Breast epithelium (tissue), 4 donors: Measurements from ENCODE around the gene SLC41A3. TPM values are rescaled to one million over a fixed set of nuclear protein-coding genes. Genes with fewer than 3 reads are reported as not detected.

Experiments used
- DNase-seq, 2 donors: peaks; one replicate each; pipeline ENCODE4 v3.0.0-alpha.2; 2019; ENCODE audit warnings: low spot score in 2 of 2
- H3K27ac ChIP-seq, 2 donors: fragments of 200-600 bp; sonication (generic) in 1 of 2; one replicate each; pipeline ENCODE4 v1.5.1; 2016 to 2019; ENCODE audit warnings: mild to moderate bottlenecking in 1 of 2
- H3K27me3 ChIP-seq, 2 donors: fragments of 200-600 bp; sonication (generic) in 1 of 2; one replicate each; pipeline versions ENCODE4 v1.5.1 to v1.6.0; 2017 to 2019; ENCODE audit warnings: control low read depth in 1 of 2, mild to moderate bottlenecking in 1 of 2
- H3K36me3 ChIP-seq: fragments of 200-600 bp; one replicate; pipeline ENCODE4 v1.5.1; 2019
- H3K4me1 ChIP-seq, 2 donors: fragments of 200-600 bp; sonication (generic); one replicate each; pipeline ENCODE4 v1.5.1; 2016 to 2019; ENCODE audit warnings: control low read depth in 1 of 2
- H3K4me3 ChIP-seq, 3 donors: fragments of 200-600 bp; sonication (generic); 1 replicate in 2 of 3; 2 replicates in 1 of 3; pipeline ENCODE4 v1.5.1; 2016 to 2019; ENCODE audit warnings: mild to moderate bottlenecking in 3 of 3, moderate library complexity in 2 of 3
- H3K9me3 ChIP-seq, 2 donors: fragments of 200-600 bp; sonication (generic) in 1 of 2; one replicate each; pipeline ENCODE4 v1.5.1; 2016 to 2019; ENCODE audit warnings: control low read depth in 1 of 2
- CTCF ChIP-seq, 3 donors: fragments of 450-650 bp; IDR thresholded peaks; one replicate each; pipeline ENCODE4 v1.5.1; 2016 to 2017; ENCODE audit warnings: antibody characterized with exemption in 3 of 3, mild to moderate bottlenecking in 3 of 3, moderate library complexity in 3 of 3
- POLR2A ChIP-seq: fragments of 450-650 bp; IDR thresholded peaks from one replicate; pipeline ENCODE4 v1.6.1; 2016; ENCODE audit warnings: antibody characterized with exemption, mild to moderate bottlenecking, moderate library complexity
- POLR2AphosphoS5 ChIP-seq, 3 donors: sonication (generic); formaldehyde crosslinking; IDR thresholded peaks; one replicate each; pipeline ENCODE4 v1.6.1; 2017; ENCODE audit warnings: antibody characterized with exemption in 3 of 3
- intact Hi-C: fragments of 100-400 bp; cut with DNase I; formaldehyde crosslinking; loops from one replicate; pipeline ENCODE4 v1.15.1; 2023; ENCODE audit warnings: low total_unique reads
- total RNA-seq, 3 donors: library from RNA; depleted of rRNA; stranded (reverse); fragments of >200 nt; gene quantifications; one replicate each; pipeline ENCODE4 v1.1.0, GENCODE V29; 2016

Gene SLC41A3
- total RNA-seq, 3 donors from 2014 or later: 42.6 to 53.7 (median 50.1) TPM

GRCh38 chr3:126124896-126125295, 41.0 kb upstream of the SLC41A3 start:
- peak in 1 of 2 donors; percentile 28 for DNase-seq
- Histone ChIP-seq H3K4me3 (no peak overlapping the region), H3K27me3 (no peaks in the 10 kb centered on the region), H3K9me3 (no peaks in the 10 kb centered on the region), H3K36me3 (no peaks in the 10 kb centered on the region), H3K4me1 (peaks cover 0 to 4% of the 10 kb centered on the region in 2 donors), H3K27ac (no peak overlapping the region)
- no peak for TF ChIP-seq POLR2A
- no peak for TF ChIP-seq POLR2AphosphoS5 (IDR thresholded peaks at IDR 0.05)
- no peak for TF ChIP-seq CTCF (IDR thresholded peaks at IDR 0.05)
- intact Hi-C loops: no loop called here

GRCh38 chr3:126124148-126124868, 40.4 kb upstream of the SLC41A3 start:
- peak in 1 of 2 donors; percentile 35 for DNase-seq

GRCh38 chr3:126121632-126122031, 37.7 kb upstream of the SLC41A3 start:
- Histone ChIP-seq H3K36me3 (no peaks in the 10 kb centered on the region), H3K27ac (no peak overlapping the region), H3K4me3 (no peak overlapping the region), H3K4me1 (no peaks in the 10 kb centered on the region), H3K9me3 (no peaks in the 10 kb centered on the region), H3K27me3 (no peaks in the 10 kb centered on the region)
- intact Hi-C loops: no loop called here
- TF ChIP-seq POLR2AphosphoS5 (IDR thresholded peaks at IDR 0.05) (no peak), POLR2A (no peak), CTCF (IDR thresholded peaks at IDR 0.05) (no peak)
- no peak for DNase-seq

More at GRCh38 chr3:126124148-126124868, 40.4 kb upstream of the SLC41A3 start:
- peaks cover 0 to 3% of the 10 kb centered on the region in 2 donors for H3K4me1 ChIP-seq
- H3K27ac ChIP-seq: no peak overlapping the region
- no peaks in the 10 kb centered on the region for H3K27me3 ChIP-seq
- intact Hi-C loops: no loop called here
- no peaks in the 10 kb centered on the region for H3K9me3 ChIP-seq
- no peak overlapping the region for H3K4me3 ChIP-seq
- no peaks in the 10 kb centered on the region for H3K36me3 ChIP-seq
- no peak for TF ChIP-seq CTCF (IDR thresholded peaks at IDR 0.05)
- TF ChIP-seq POLR2A: no peak
- no peak for TF ChIP-seq POLR2AphosphoS5 (IDR thresholded peaks at IDR 0.05)

GRCh38 chr3:126121074-126121473, 37.1 kb upstream of the SLC41A3 start:
- TF ChIP-seq POLR2A (no peak), POLR2AphosphoS5 (IDR thresholded peaks at IDR 0.05) (no peak)
- Histone ChIP-seq H3K4me3 (no peak overlapping the region), H3K27me3 (no peaks in the 10 kb centered on the region), H3K9me3 (no peaks in the 10 kb centered on the region), H3K27ac (no peak overlapping the region), H3K36me3 (no peaks in the 10 kb centered on the region), H3K4me1 (no peaks in the 10 kb centered on the region)
- intact Hi-C loops: no loop called here
- peak in 1 of 2 donors; percentile 10 for DNase-seq

GRCh38 chr3:126119976-126120375, 36.1 kb upstream of the SLC41A3 start:
- no peaks in the 10 kb centered on the region for H3K9me3 ChIP-seq
- H3K36me3 ChIP-seq: no peaks in the 10 kb centered on the region
- intact Hi-C loops: no loop called here
- no peak for DNase-seq
- H3K4me3 ChIP-seq: no peak overlapping the region
- no peaks in the 10 kb centered on the region for H3K27me3 ChIP-seq
- no peaks in the 10 kb centered on the region for H3K4me1 ChIP-seq
- no peak overlapping the region for H3K27ac ChIP-seq
- TF ChIP-seq POLR2A (no peak), CTCF (IDR thresholded peaks at IDR 0.05) (no peak), POLR2AphosphoS5 (IDR thresholded peaks at IDR 0.05) (no peak)
